GM18502 (cell line): ENCODE results near the gene AMBRA1.
"Not testable (repeated sequence)": the region's sequence is repeated elsewhere in the genome, so short reads cannot be mapped to it uniquely, and the experiment has no call there.

Source experiments
- ATAC-seq: cut with Tn5 transposase; IDR thresholded peaks from one replicate; pipeline ENCODE4 v1.9.1; 2021; ENCODE audit warnings: mild to moderate bottlenecking; ENCODE audit not compliant: unreplicated experiment, poor library complexity

AMBRA1 gene

DNA sequence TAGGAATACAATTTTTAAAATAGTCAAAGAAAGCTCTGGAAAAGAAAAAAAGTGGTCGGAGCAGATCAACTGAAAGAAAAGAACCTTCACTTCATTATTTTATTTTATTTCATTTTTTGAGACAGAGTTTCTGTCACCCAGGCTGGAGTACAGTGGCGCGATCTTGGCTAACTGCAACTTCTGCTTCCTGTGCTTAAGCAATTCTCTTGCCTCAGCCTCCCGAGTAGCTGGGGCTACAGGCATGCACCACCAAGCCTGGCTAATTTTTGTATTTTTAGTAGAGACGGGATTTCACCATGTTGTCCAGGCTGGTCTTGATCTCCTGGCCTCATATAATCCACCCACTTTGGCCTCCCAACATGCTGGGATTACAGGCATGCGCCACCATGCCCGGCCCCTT, 74.9 kb downstream of the AMBRA1 start:
- not testable (repeated sequence) for ATAC-seq

DNA sequence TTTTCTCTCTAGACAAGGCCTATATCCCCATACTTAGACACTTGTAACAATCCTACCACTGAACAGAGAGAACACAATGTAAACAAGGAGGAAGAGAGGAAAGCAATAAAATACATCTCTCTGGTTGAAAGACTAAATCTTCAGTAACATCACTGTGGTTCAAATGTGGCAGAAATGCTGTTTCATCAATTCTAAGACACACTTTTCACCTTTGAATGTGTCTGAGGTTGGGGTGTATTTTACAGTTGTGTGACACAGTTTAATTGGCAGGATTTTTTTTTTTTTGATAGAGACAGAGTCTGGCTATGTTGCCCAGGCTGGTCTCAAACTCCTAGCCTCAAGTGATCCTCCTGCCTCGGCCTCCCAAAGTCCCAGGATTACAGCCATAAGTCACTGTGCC, 79.5 kb downstream of the AMBRA1 start:
- ATAC-seq, result no peak

DNA sequence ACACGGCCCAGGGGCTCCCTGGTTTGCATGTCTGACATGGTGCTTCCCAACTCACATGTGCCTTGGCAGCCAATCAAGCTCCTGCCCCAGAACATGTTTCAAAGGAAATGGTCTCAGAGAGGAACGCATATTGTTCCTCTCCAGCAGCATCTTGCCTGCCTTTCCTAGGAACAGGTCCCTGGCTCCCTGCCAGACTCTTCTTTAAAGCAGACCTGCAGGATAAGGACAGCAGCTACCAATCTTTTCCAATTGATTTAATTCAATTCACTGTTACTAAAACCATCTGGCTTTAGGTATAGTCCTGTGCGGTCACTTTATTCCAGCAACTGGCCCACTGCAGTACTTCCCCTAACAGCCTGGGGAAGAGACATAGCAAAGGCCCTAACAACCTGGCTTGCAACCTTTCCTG, 79.9 kb downstream of the AMBRA1 start:
- no peak for ATAC-seq

GRCh38 chr11:46512261-46512881, 81.5 kb downstream of the AMBRA1 start:
- ATAC-seq, result no peak

- ATAC-seq, result no peak
Observed at GRCh38 chr11:46511342-46511741, 82.5 kb downstream of the AMBRA1 start.

DNA sequence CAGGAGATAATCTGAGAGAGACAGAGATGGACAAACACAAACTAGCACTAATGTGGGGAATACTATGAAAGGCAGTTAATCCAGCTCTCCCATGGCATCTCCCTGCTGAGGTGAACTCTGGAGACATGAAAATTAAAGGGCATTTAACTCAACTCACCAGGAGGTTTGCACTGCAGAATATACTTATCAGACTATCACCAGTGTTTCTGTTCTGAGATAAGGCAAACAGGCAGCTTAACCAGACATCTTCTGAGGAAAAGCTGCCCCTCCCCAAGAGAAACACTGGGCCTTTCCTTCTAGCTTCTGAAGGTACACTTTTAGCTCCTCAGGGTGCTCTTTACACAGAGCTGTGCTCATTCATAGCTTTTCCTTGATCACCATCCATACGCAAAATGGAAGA, 85.5 kb downstream of the AMBRA1 start:
- ATAC-seq, result no peak

GRCh38 chr11:46506483-46506791, 87.4 kb downstream of the AMBRA1 start:
- no peak for ATAC-seq

DNA sequence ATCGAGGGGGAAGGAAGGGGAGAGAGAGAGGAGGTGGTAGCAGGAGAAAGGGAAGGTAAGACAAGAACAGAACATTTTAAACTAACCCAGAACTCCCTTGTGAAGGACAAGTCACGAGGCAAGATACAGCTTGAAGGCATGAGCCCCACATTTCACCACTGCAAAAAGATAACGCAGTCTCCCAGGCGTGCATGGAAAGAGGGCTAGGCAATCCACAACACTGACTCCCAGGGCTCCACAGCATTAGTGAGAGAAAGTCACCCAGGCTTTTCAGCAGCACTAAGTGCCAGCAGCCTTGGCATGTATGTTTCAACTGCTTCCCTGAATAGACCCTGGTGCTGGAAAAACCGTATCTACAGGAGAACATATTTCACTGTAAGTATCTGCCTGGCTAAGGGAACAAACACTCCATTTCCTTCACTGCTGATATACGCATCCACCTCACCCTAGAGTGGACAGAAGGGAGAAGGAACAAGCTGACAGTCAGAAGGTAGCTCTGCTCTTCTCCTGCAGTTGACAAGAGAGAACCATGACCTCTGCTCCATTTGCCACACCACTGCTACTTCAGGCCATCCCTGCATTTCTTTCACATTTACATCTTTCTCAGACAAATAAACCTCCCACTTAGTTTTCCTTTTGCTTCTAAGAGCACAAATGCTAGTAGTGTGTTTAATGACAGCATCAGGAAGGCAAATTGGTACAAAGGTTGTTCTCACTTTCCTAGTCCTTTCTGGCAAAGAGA, 87.9 kb downstream of the AMBRA1 start:
- no peak for ATAC-seq

DNA sequence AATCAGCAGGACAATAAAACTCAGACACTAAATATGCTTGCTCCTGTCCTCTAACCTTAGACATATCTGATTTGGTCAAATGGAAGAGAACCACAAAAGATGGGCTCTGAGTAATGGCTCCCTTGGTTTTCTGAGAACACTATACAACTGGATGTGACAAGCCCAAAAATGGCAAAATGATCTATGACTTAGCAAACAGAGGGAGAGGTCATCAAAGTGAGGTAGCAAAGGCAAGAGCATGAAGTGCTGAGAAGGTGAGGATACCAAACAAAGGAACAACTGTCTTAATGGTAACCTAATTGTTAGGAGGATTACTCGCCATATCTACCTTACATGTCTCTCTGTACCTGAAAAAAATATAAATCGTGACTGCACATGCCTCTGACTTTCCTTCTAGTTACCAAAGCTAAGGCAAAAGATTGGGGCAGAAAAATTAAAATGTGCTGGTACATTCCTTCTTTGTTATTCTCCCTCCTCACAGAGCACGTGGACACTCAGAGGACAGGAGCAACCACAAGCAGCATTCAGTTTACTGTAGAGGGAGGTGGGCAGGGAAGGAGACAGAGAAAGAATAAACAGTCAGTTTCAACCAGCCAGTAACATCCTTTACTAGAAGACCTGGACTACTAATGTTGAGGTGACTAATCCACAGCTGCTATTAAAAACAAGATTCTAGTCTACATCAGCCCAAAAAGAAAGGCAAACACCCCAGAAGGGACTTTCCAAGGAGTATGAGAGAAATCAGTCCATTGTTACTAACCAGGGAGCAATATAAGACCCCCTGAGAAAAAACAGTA, 88.8 kb downstream of the AMBRA1 start:
- no peak for ATAC-seq

DNA sequence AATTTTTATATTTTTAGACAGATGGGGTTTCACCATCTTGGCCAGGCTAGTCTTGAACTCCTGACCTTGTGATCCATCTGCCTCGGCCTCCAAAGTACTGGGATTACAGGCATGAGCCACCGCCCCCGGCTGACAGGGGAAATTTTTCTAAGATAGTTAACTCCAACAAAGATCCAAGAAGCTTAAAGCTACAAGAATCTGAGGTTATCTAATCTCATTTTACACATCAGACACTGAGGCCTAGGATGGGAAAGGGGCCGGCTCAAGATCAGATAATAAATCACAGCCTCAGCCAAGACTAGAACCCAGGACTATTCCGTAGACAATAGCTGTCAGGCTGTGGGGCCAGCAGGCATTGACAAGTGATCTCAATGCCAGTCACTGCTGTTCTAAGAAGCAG, 94.0 kb downstream of the AMBRA1 start:
- ATAC-seq, result no peak

DNA sequence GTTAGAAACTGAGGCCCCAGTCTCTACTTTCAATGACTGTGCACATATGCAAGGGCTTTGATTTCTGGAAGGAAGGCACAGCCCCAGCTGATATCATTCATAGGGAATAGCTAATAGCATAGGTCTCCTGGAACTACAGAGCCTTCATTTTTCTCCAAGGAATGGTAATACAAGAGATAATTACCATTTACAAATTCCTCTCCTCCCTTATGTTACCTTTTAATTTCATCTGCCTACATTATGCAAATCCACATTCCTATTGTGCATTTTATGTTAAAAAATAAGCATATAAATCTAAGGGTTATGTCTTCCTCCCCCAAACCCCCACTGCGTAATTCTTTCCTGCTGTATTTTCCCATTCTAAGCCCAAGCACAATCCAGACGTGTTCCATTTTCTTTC, 94.9 kb downstream of the AMBRA1 start:
- ATAC-seq, result no peak

DNA sequence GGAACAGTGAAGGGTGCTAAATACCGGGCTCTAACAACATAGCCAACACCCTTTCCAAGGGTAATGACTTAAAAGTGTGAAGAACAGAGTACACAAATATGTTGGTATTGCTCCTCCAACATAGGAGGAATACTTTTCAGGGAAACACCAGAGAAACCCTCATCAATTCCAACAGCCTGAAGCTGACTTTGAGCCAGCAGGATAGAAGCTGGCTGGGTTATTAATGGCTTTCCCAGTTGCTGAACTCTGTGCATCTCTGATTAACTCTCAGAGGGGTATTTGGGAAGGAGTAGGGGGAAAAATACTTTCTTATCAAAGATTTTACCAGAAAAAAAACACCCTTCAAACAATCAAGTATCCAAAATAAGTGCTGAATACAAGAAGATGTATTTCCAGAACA, 95.6 kb downstream of the AMBRA1 start:
- no peak for ATAC-seq

- no peak for ATAC-seq
Observed at GRCh38 chr11:46497498-46497897, 96.3 kb downstream of the AMBRA1 start.

GRCh38 chr11:46493791-46494190, 100.0 kb downstream of the AMBRA1 start:
- no peak for ATAC-seq

- ATAC-seq, result no peak
Observed at GRCh38 chr11:46492532-46492931, 101.3 kb downstream of the AMBRA1 start.

- ATAC-seq, result no peak
Observed at GRCh38 chr11:46491661-46492330, 102.0 kb downstream of the AMBRA1 start.

- no peak for ATAC-seq
Observed at GRCh38 chr11:46490666-46491065, 103.2 kb downstream of the AMBRA1 start.

GRCh38 chr11:46489656-46490560, 103.9 kb downstream of the AMBRA1 start:
- peak; percentile 68 for ATAC-seq

- ATAC-seq, result no peak
Observed at GRCh38 chr11:46485856-46486443, 107.9 kb downstream of the AMBRA1 start.

DNA sequence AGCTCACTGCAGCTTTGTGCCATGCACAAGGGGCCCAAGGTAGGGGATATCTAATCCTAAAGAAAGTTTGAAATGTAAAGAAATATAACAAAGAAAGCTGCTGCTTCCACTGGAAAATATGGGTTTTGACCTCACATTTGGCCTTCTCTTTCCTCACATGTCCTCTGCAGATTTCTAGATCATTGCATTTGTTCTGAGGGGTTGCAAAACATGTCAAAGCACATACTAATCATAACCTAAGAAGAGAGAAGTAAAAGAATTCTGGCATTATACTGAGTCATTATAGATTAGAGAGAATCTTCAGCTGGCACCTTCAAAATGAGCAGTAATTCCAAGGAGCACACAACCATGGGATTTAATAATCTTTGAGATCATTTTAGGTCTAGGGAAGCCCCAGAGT, 109.7 kb downstream of the AMBRA1 start:
- no peak for ATAC-seq
